KBM-7 (cell line): ENCODE data around the gene PATJ.
A peak's percentile ranks its signal among the peaks of the same experiment; 100 is the strongest.
"Not testable (repeated sequence)": the region's sequence is repeated elsewhere in the genome, so short reads cannot be mapped to it uniquely, and the experiment has no call there.

Source experiments
- DNase-seq: peaks from one replicate; pipeline ENCODE4 v3.0.0-alpha.2; 2015
- in situ Hi-C: fragments of 300-500 bp; cut with MboI; formaldehyde crosslinking; loops from 2 replicates; pipeline ENCODE4 v1.14.3; 2020; ENCODE audit warnings: low sequenced_read_pairs, low pct_unique_long_range_greater_than_20kb, mixed read lengths

PATJ gene

DNA sequence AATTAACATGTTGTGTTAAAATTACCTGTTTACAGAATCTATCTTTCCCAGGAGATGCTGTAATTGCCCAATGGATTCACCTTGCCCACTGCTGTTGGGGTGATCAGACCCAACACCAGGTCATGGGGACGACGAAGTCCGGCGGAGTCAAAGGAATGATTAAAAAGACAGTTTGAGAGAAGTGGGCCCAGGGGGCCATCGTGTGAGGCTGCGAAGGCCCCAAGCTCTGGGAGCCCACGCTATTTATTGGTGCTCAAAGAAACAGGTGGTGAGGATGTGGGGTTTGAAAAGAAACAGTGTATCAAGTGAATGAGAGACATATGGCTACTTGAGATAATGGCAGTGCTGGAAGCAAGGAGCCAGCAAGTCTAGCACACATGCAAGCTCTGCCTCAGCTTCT lies 436.1 kb downstream of the PATJ start:
- DNase-seq = no peak
- in situ Hi-C loops = no loop called here

DNA sequence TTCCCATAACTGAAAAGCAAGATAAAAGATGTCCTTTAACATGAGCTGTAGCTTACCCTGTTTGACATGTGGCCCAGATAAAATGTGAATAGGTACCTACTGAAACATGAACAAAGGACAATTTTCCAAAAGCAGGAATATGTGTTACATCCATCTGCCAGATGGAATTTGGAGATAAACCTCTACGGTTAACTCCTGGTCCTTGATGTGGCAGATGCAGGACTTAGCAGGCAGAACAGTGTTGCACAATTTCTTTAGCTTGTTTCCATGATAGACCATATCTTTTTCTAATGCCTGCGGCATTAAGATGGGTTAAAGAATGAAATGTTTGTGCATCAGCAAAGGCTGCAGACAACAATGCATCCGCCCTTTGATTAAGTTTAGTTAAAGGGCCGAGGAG lies 437.8 kb downstream of the PATJ start:
- in situ Hi-C loops, DNase-seq: not testable (repeated sequence)

DNA sequence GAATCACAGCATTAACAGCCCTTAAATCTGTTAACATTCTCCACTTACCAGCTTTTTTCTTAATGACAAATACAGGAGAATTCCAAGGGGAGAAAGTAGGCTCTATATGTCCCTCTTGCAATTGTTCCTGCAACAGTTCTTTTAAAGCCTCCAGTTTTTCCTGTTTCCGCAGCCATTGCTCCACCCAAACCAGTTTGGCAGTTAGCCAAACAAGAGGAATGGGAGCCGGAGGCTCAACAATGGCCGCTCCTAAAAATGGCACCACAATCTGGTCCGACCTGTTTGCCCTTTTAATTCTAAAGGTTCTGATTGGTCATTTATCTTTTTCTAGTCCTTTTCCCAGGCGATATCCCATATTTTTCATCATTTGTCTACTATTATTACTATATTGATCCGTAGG lies 438.4 kb downstream of the PATJ start:
- DNase-seq = no peak
- in situ Hi-C loops = no loop called here

DNA sequence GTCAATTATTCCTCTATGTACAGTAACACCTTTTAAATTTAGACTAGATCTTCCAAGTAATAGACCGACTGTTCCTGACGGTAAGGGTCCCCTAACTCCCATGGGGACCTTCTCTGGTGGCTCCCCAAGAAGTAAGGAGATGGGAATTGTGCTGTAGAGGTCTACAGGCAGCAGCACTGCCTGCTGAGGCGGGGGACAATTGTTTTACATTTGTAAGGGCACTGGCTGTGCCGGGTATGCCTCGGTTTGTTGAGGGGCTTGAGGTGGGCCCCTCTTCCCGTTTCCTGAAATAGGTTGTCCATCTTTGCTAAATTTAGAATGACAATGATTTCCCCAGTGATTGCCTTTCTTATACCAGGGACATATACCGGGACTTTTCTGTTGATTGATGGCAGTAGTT lies 439.3 kb downstream of the PATJ start:
- DNase-seq = no peak
- in situ Hi-C loops = no loop called here

DNA sequence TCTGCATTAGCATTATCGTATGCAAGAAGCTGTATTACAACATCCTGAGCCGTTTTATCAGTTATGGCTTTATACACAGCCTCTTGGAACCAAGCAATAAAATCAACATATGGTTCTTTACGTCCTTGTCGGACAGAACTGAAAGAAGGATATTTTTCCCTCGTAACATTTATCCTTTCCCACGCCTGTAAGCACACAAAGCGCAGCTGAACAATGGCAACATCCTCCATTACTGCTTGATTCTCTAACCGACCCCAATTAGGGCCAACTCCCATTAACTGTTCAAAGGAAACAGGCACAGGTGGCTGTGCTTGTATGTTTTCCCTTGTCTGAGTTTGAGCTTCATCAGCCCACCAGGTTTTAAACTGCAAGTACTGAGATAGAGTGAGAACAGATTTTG lies 439.9 kb downstream of the PATJ start:
- in situ Hi-C loops, DNase-seq: not testable (repeated sequence)

DNA sequence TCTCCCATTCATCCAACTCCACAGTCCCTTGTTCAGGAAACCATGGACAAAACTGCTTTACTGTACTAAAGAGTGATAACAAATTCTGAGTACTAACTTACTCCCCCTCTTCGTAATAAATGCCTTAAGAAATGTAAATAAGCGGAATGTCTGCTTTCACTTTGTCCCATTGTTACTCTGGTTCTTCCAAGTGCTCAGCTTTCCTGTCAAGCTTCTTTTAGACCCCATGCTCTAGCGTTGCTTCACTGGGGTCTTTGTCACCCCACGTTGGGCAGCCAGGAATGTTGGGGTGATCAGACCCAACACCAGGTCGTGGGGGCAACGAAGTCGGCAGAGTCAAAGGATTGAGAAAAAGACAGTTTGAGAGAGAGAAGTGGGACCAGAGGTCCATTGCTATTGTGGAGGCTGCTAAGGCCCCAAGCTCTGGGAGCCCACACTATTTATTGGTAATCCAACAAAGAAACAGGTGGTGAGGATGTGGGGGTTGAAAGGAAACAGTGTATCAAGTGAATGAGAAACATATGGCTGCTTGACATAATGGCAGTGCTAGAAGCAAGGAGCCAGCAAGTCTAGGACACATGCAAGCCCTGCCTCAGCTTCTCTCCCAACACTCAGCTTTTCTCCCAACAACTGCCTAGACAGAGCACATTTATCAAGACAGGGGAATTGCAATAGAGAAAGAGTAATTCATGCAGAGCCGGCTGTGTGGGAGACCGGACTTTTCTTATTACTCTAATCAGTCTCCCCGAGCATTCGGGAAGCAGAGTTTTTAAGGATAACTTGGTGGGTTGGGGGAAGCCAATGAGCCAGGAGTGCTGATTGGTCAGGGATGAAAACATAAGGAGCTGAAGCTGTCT lies 441.1 kb downstream of the PATJ start:
- in situ Hi-C loops, DNase-seq: not testable (repeated sequence)

DNA sequence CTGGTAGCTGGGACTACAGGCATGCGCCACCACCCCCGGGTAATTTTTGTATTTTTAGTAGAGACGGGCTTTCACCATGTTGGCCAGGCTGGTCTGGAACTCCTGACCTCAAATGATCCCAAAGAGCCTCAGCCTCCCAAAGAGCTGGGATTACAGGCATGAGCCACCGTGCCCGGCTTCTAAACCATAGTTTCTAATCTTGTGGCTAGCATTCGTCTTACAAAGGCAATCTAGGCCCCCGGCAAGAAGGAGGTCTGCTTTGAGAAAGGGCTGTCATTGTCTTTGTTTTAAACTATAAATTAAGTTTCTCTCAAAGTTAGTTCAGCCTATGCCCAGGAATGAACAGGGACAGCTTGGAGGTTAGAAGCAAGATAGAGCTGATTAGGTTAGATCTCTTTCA lies 442.1 kb downstream of the PATJ start:
- in situ Hi-C loops = no loop called here
- DNase-seq = no peak

DNA sequence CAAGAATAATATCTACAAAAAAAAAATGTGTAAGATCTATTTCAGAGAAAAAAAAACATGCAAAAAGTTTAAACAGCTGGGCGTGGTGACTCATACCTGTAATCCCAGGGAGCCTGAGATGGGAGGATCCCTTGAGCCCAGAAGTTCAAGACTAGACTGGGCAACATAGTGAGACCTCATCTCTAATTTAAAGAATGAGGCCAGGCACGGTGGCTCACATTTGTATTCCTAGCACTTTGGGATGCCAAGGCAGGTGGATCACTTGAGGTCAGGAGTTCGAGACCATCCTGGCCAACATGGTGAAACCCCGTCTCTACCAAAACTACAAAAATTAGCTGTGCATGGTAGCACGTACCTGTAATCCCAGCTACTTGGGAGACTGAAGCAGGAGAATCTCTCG lies 443.0 kb downstream of the PATJ start:
- DNase-seq = not testable (repeated sequence)

DNA sequence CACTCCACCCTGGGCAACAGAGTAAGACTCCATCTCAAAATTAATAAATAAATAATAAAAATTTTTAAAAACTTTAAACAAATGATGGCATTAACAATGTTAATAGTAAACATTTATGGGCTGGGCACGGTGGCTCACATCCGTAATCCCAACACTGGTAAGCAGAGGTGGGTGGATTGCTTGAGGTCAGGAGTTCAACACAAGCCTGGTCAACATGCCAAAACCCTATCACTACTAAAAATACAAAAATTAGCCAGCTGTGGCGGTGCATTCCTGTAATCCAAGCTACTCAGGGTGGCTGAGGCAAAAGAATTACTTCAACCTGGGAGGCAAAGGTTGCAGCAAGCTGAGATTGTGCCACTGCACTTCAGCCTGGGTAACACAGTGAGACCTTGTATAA lies 443.4 kb downstream of the PATJ start:
- no peak for DNase-seq
- in situ Hi-C loops = no loop called here

More for the DNA sequence above, 443.0 kb downstream of the PATJ start:
- in situ Hi-C loops = not testable (repeated sequence)

DNA sequence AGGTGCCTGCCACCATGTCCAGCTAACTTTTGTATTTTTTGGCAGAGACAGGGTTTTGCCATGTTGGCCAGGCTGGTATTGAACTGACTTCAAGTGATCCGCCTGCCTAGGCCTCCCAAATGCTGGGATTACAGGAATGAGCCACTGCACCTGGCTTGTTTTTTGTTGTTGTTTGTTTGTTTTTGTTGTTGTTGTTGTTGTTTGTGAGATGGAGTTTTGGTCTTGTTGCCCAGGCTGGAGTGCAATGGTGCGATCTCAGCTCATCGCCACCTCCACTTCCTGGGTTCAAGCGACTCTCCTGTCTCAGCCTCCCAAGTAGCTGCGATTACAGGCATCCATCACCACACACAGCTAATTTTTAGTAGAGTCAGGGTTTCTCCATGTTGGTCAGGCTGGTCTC lies 445.3 kb downstream of the PATJ start:
- in situ Hi-C loops = no loop called here
- no peak for DNase-seq

DNA sequence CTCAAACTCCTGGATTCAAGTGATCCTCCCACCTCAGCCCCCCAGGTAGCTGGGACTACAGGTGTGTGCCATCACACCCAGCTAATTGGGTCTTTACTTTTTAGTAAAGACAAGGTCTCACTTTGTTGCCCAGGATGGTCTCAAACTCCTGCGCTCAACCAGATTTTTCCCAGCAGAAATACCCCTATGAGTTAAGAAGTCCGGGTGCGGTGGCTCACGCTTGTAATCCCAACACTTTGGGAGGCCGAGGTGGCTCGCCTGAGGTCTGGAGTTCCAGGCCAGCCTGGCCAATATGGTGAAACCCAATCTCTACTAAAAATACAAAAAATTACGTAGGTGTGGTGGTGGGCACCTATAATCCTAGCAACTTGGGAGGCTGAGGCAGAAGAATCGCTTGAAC lies 445.8 kb downstream of the PATJ start:
- in situ Hi-C loops = no loop called here
- DNase-seq = no peak

DNA sequence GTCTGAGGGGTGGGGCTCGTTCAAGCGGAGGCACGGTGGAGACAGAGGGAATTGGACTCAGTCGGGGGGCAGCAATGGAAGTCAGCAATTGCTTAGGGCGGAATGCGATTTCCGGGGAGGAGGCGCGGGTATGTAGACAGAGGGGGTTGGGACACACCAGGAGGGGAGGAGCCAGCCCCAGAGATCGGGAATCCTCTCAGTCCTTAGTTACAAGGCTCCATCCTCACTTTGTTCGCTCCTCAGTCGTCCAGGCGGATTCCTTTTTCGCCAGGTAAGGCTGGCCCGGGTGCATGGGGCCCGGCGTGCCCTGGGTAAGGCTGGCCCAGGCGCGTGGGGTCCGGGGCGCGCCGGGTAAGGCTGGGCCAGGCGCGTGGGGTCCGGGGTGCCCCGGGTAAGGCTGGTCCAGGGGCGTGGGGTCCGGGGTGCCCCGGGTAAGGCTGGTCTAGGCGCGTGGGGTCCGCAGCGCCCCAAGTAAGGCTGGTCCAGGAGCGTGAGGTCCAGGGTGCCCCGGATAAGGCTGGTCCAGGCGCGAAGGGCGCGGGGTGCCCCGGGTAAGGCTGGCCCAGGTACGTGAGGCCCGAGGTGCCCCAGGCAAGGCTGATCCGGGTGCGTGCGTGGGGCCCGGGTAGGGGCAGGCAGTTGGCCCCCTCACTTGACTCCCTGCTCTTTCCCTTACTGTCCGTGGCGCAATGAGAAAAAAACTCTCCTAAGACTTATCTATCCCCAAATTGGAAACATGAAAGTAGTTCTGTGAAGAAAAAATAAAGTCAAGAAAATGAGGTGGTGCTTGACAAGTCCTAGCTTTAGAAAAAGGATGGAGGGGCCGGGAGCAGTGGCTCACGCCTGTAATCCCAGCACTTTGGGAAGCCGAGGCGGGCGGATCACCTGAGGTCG lies 452.6 kb downstream of the PATJ start, which contains the start of gene L1TD1:
TSS of gene L1TD1 (plus strand) at position 199 of the 894 bp plus-strand sequence. CDS start 11,780 bp downstream, outside the sequence.
- no peak for DNase-seq
- in situ Hi-C loops = no loop called here

DNA sequence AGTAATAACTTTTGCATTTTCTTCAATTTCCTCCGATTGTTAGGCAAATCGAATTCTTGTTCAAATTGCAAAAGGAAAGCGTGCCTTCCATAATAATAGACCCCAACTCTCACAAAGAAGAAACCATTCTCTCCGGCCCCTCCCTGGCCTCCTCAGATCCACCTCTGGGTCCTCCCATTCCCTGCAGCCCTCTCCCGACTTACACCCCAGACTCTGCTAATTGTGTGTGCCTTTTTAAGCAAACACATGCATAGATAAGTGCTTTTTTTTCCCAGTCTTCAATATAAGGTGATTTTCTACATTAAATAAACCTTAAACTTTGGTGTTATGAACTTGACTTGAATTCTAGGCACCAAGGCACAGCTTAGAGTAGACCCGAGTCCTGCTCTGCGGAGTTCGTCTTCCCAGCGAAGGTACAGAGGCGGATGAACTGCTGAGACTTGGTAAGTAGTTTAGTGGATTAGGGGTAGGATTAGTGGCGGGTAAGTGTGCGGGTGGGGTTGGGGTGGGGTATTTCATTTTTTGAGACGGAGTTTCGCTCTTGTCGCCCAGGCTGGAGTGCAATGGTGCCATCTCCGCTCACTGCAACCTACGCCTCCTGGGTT lies 453.9 kb downstream of the PATJ start:
- in situ Hi-C loops = no loop called here
- DNase-seq = no peak

DNA sequence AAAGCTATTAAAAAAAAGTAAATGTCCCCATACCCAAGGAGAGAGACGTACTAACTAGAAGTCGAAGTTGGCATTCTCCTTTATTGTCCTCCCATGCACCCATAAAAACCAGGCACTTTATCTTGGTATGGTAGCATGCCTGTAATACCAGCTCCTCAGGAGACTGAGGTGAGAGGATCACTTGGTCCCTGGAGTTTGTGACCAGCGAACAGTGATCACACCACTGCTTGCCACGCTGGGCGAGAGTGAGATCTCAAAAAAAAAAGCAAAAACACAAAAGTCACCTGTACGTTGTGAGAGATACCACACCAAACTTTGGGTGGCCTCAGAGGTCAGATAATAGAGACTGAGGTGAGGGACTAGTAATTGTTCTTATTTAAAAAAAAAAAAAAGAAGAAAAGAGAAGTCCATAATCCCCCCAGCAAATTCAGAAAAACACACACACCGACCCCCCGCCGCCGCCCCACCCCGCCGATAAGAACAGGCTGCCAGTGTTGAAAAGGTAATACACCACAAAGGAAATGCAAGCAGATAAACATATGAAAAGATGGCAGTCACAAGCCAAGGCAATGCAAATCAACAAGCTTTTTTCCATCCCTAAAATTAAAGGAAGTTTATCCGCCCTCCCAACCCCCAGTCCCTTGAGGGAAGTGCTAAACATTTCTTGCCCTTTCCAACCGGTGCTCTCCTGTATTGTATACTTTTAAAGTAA lies 455.9 kb downstream of the PATJ start:
- peak; percentile 8 for DNase-seq
- in situ Hi-C loops = no loop called here

DNA sequence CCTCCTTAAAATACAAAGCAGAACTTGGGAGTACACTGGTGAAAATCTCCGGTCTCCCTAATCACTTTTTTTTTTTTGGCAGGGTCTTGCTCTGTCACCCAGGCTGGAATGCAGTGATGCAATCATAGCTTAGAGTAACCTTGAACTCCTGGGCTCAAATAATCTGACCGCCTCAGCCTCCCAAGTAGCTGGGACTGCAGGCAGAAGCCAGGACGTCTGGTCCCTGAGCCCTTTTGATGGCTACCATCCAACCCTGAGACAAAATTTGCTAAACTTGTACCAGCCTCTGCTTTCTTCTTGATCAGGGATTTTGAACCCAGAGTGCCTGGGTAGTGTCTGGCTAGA lies 456.5 kb downstream of the PATJ start:
- no peak for DNase-seq
- in situ Hi-C loops = no loop called here

DNA sequence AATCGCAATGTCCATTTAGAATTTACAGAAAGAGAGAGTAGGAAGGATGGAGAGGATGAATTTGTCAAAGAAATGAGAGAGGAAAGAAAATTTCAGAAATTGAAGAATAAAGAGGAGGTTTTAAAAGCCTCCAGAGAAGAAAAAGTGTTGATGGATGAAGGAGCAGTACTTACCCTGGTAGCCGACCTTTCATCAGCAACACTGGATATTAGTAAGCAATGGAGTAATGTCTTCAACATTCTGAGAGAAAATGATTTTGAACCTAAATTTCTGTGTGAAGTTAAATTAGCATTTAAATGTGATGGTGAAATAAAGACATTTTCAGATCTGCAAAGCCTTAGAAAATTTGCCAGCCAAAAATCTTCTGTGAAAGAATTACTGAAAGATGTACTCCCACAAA lies 464.9 kb downstream of the PATJ start:
- in situ Hi-C loops = no loop called here
- DNase-seq = no peak

DNA sequence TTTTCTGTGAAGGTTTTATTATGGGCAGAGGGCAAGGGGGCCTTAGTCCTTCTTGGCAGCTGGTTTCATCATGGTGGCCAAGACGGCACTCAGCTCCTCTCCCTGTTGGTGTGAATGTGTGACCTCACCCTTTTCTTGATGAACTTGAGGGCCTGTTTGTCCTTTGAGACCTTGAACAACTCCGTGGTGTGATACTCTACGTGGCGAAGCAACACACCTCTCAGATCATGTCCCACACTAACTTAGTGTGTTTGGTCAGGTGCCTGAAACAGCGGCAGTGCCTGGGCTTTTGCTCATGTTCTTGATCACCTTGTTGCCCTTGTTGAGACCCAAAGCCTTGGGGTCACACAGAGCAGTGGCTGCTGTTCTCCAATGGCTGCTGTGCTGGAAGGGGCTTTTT lies 465.8 kb downstream of the PATJ start:
- in situ Hi-C loops = no loop called here

DNA sequence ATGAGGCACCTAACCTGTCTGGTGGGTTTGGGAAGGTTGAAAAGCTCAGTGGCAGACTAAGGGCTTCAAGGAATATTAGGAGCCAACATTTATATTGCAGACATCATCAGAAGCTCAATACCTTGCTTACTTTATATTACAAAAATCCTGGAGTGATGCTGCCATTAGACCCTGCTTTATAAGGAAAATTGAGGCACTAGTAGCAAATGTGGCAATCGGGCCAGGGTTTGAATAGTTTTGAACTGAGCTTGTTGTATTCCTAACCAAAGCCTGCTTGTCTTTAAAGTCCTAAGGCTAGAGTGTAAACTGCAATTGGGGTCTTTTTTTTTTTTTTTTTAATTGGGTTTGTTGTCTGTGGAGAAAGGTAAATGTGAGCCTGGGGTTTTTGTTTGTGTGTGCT lies 466.7 kb downstream of the PATJ start:
- DNase-seq = no peak
- in situ Hi-C loops = no loop called here

More for the DNA sequence above, 465.8 kb downstream of the PATJ start:
- DNase-seq = no peak

DNA sequence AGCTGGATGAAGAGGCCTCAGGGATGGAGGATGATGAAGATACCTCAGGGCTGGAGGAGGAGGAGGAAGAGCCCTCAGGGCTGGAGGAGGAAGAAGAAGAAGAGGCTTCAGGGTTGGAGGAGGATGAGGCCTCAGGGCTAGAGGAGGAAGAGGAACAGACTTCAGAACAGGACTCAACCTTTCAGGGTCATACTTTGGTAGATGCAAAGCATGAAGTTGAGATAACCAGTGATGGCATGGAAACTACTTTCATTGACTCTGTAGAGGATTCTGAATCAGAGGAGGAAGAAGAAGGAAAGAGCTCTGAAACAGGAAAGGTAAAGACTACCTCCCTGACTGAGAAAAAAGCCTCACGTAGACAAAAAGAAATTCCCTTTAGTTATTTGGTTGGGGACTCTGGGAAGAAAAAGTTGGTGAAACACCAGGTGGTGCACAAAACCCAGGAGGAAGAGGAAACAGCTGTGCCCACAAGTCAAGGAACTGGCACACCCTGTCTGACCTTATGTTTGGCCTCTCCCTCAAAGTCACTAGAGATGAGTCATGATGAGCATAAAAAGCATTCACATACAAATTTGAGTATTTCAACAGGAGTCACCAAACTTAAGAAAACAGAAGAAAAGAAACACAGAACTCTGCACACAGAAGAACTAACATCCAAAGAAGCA lies 467.8 kb downstream of the PATJ start:
- in situ Hi-C loops = no loop called here
- no peak for DNase-seq
